Thyroid gland (tissue), 4 donors: ENCODE results near the gene CAMK1D.

Experiments
- POLR2A ChIP-seq, 2 donors: fragments of 450-650 bp; IDR thresholded peaks; one replicate each; pipeline ENCODE4 v1.6.1; 2017; ENCODE audit warnings: antibody characterized with exemption in 2 of 2, mild to moderate bottlenecking in 2 of 2, moderate library complexity in 1 of 2
- TF ChIP-seq, protein P1 (sequence below), 6 experiments: fragments of 200-600 bp in 3 of 6; fragments of 450-650 bp in 3 of 6; sonication (generic) in 3 of 6; IDR thresholded peaks; one replicate each; pipeline ENCODE4 v1.5.1; 2016 to 2019; ENCODE audit warnings: antibody characterized with exemption in 6 of 6, mild to moderate bottlenecking in 2 of 6, inconsistent platforms in 1 of 6, moderate library complexity in 1 of 6

DNA sequence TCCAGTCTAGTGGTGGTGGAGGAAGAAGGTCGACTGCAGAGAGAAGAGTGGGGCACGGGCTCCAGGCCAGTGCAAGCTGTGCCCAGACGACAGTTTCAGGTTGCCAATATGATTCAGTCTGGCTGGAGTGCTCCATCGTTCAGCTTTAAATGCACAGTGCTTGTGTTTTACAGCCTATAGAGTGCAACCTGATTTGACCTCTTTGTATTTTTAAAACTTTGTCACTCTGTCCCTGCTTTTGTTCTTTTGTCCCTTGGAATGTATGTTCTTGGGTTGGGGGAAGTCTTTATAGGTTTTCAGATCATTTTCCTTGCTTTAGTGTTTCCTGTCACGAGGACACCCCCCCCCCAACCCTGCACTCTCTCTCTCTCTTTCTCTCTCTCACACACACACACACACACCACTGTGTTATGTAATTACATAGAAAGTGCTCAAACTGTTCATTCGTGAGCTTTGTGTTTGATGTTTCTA lies 198.0 kb downstream of the CAMK1D start:
- TF ChIP-seq, protein P1, sequence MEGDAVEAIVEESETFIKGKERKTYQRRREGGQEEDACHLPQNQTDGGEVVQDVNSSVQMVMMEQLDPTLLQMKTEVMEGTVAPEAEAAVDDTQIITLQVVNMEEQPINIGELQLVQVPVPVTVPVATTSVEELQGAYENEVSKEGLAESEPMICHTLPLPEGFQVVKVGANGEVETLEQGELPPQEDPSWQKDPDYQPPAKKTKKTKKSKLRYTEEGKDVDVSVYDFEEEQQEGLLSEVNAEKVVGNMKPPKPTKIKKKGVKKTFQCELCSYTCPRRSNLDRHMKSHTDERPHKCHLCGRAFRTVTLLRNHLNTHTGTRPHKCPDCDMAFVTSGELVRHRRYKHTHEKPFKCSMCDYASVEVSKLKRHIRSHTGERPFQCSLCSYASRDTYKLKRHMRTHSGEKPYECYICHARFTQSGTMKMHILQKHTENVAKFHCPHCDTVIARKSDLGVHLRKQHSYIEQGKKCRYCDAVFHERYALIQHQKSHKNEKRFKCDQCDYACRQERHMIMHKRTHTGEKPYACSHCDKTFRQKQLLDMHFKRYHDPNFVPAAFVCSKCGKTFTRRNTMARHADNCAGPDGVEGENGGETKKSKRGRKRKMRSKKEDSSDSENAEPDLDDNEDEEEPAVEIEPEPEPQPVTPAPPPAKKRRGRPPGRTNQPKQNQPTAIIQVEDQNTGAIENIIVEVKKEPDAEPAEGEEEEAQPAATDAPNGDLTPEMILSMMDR (IDR thresholded peaks at IDR 0.05), result no peak
- TF ChIP-seq POLR2A (IDR thresholded peaks at IDR 0.05), result no peak
